CD14-positive monocyte (primary cell): ENCODE data around the gene C2orf80. TPM values are rescaled to one million over a fixed set of nuclear protein-coding genes. Genes with fewer than 3 reads are reported as not detected.

Source experiments
- DNase-seq, 3 donors: peaks; one replicate each; pipeline ENCODE4 v3.0.0-alpha.2; 2011 to 2022
- H2AFZ ChIP-seq: 2 replicates; pipeline ENCODE4 v1.6.0; 2012; ENCODE audit warnings: mild to moderate bottlenecking, low read depth, low read length, inconsistent platforms; ENCODE audit not compliant: insufficient read depth, poor library complexity, severe bottlenecking
- H3K27ac ChIP-seq, 2 donors: 1 replicate in 1 of 2; 2 replicates in 1 of 2; pipeline ENCODE4 v1.5.1; 2012 to 2013; ENCODE audit warnings: low read length in 2 of 2, control low read depth in 1 of 2, inconsistent platforms in 1 of 2, low read depth in 1 of 2, mild to moderate bottlenecking in 1 of 2
- H3K27me3 ChIP-seq, 2 donors: one replicate each; pipeline versions ENCODE4 v1.6.0 to v1.6.1; 2011 to 2013; ENCODE audit warnings: low read length in 2 of 2; ENCODE audit not compliant: control insufficient read depth in 2 of 2, insufficient read depth in 2 of 2
- H3K36me3 ChIP-seq, 2 donors: replicated peaks in 1 of 2; 1 replicate in 1 of 2; 2 replicates in 1 of 2; pipeline versions ENCODE4 v1.5.1 to v1.6.1; 2012 to 2013; ENCODE audit warnings: low read length in 2 of 2, control low read depth in 1 of 2, inconsistent platforms in 1 of 2, mild to moderate bottlenecking in 1 of 2; ENCODE audit not compliant: insufficient read depth in 2 of 2, control insufficient read depth in 1 of 2
- H3K4me1 ChIP-seq, 2 donors: 1 replicate in 1 of 2; 2 replicates in 1 of 2; pipeline versions ENCODE4 v1.5.1 to v1.6.1; 2012 to 2013; ENCODE audit warnings: low read length in 2 of 2, control low read depth in 1 of 2, inconsistent platforms in 1 of 2, mild to moderate bottlenecking in 1 of 2, moderate library complexity in 1 of 2; ENCODE audit not compliant: insufficient read depth in 2 of 2, control insufficient read depth in 1 of 2
- H3K4me2 ChIP-seq: replicated peaks from 2 replicates; pipeline ENCODE3; 2012; ENCODE audit warnings: low read length, moderate library complexity, mild to moderate bottlenecking; ENCODE audit not compliant: poor library complexity, severe bottlenecking; ENCODE audit errors: extremely low read depth
- H3K4me3 ChIP-seq, 3 experiments: fragments of 200-600 bp in 1 of 3; sonication (generic) in 1 of 3; replicated peaks in 1 of 3; 1 replicate in 2 of 3; 2 replicates in 1 of 3; pipeline ENCODE4 v1.5.1; 2011 to 2013; ENCODE audit warnings: low read length in 3 of 3, mild to moderate bottlenecking in 3 of 3, control low read depth in 2 of 3, low read depth in 2 of 3, inconsistent platforms in 1 of 3, moderate library complexity in 1 of 3
- H3K79me2 ChIP-seq: 2 replicates; pipeline ENCODE4 v1.6.0; 2012; ENCODE audit warnings: mild to moderate bottlenecking, control low read depth, inconsistent platforms, low read length, moderate library complexity; ENCODE audit not compliant: insufficient read depth
- H3K9ac ChIP-seq: 2 replicates; pipeline ENCODE4 v1.6.0; 2017; ENCODE audit warnings: low read length, mild to moderate bottlenecking; ENCODE audit not compliant: insufficient read depth, poor library complexity, severe bottlenecking
- H3K9me3 ChIP-seq, 2 donors: replicated peaks in 1 of 2; 1 replicate in 1 of 2; 2 replicates in 1 of 2; pipeline versions ENCODE4 v1.5.1 to v1.6.1; 2012 to 2013; ENCODE audit warnings: low read length in 2 of 2, control low read depth in 1 of 2; ENCODE audit not compliant: control insufficient read depth in 1 of 2, insufficient read depth in 1 of 2
- H4K20me1 ChIP-seq: 2 replicates; pipeline ENCODE4 v1.6.0; 2012; ENCODE audit warnings: mild to moderate bottlenecking, low read length, control low read depth, moderate library complexity; ENCODE audit not compliant: insufficient read depth
- H3K27ac Mint-ChIP-seq, 7 donors: one replicate each; pipeline ENCODE4 v1.8.0; 2020; ENCODE audit warnings: mild to moderate bottlenecking in 7 of 7, mixed read lengths in 7 of 7, moderate library complexity in 6 of 7, inconsistent platforms in 2 of 7
- H3K27me3 Mint-ChIP-seq, 3 donors: one replicate each; pipeline ENCODE4 v1.8.0; 2021 to 2022; ENCODE audit warnings: low read depth in 3 of 3, mild to moderate bottlenecking in 3 of 3, mixed read lengths in 3 of 3, moderate library complexity in 3 of 3, inconsistent platforms in 1 of 3
- H3K36me3 Mint-ChIP-seq, 2 donors: one replicate each; pipeline ENCODE4 v1.8.0; 2020; ENCODE audit warnings: mixed read lengths in 2 of 2, inconsistent platforms in 1 of 2, mild to moderate bottlenecking in 1 of 2
- H3K4me1 Mint-ChIP-seq: one replicate; pipeline ENCODE4 v1.8.0; 2020; ENCODE audit warnings: mild to moderate bottlenecking, mixed read lengths
- H3K4me3 Mint-ChIP-seq, 2 donors: one replicate each; pipeline ENCODE4 v1.8.0; 2020; ENCODE audit warnings: mild to moderate bottlenecking in 2 of 2, mixed read lengths in 2 of 2, moderate library complexity in 1 of 2
- H3K9me3 Mint-ChIP-seq, 7 donors: one replicate each; pipeline ENCODE4 v1.8.0; 2020 to 2022; ENCODE audit warnings: mixed read lengths in 7 of 7, mild to moderate bottlenecking in 6 of 7, moderate library complexity in 6 of 7, inconsistent platforms in 2 of 7
- WGBS: methylation state at CpG from one replicate; pipeline ENCODE4 v1.1.5; 2013; ENCODE audit warnings: missing lambda C conversion rate; ENCODE audit not compliant: insufficient coverage; 5-methylcytosine and 5-hydroxymethylcytosine counted together
- intact Hi-C, 2 donors: fragments of 100-400 bp; cut with micrococcal nuclease; formaldehyde crosslinking; loops; one replicate each; pipeline versions ENCODE4 v1.15.0 to v1.15.1; 2023
- polyA plus RNA-seq, 3 donors: library from polyadenylated mRNA; depleted of rRNA in 1 of 3; unstranded in 2 of 3; stranded (reverse) in 1 of 3; fragments of 300-500 nt in 2 of 3; fragments of >200 nt in 1 of 3; fragmentation: Illumina TruSeq in 2 of 3; gene quantifications; 1 replicate in 2 of 3; 2 replicates in 1 of 3; pipeline ENCODE4 v1.2.3, GENCODE V29; 2012 to 2021
- TF ChIP-seq, protein P1 (sequence below): fragments of 200-600 bp; IDR thresholded peaks from one replicate; pipeline ENCODE4 v1.8.0; 2022; ENCODE audit warnings: antibody characterized with exemption, mild to moderate bottlenecking

Gene C2orf80
- polyA plus RNA-seq, 3 donors: not detected

DNA sequence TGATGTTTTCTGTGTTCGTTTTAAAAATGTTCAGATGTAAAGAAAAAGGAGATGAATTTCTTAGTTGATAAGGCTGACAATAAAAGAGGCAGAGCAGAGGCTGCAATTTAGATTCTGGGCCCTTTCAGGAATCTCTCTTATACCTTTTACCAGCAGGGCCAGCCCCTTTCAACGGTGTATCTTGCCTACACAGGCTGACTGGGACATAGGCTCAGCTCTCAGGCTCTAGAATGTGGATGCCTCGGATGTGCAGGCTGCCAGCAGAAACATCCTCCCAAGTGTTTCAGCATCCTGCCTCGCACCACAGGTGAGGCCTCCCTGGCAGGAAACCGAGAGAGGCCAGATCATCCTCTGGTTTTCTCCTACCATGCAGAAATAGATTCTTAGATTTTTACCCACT is 3.4 kb downstream of the C2orf80 start:
- H2AFZ ChIP-seq: no peak overlapping the region
- H3K9ac ChIP-seq: no peak overlapping the region
- H3K27me3 ChIP-seq: no peaks in the 10 kb centered on the region
- no peaks in the 10 kb centered on the region for H3K9me3 ChIP-seq
- no peak overlapping the region for H3K4me3 Mint-ChIP-seq
- H3K4me1 ChIP-seq: peaks cover 12 to 13% of the 10 kb centered on the region in 2 donors
- no peak overlapping the region for H3K4me3 ChIP-seq
- no peak overlapping the region for H3K27ac ChIP-seq
- H3K36me3 Mint-ChIP-seq: no peaks in the 10 kb centered on the region
- H3K27me3 Mint-ChIP-seq: peaks cover 0 to 4% (median 0%) of the 10 kb centered on the region in 3 donors
- TF ChIP-seq, protein P1, sequence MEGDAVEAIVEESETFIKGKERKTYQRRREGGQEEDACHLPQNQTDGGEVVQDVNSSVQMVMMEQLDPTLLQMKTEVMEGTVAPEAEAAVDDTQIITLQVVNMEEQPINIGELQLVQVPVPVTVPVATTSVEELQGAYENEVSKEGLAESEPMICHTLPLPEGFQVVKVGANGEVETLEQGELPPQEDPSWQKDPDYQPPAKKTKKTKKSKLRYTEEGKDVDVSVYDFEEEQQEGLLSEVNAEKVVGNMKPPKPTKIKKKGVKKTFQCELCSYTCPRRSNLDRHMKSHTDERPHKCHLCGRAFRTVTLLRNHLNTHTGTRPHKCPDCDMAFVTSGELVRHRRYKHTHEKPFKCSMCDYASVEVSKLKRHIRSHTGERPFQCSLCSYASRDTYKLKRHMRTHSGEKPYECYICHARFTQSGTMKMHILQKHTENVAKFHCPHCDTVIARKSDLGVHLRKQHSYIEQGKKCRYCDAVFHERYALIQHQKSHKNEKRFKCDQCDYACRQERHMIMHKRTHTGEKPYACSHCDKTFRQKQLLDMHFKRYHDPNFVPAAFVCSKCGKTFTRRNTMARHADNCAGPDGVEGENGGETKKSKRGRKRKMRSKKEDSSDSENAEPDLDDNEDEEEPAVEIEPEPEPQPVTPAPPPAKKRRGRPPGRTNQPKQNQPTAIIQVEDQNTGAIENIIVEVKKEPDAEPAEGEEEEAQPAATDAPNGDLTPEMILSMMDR: no peak
- no peak for DNase-seq
- H4K20me1 ChIP-seq: no peaks in the 10 kb centered on the region
- peaks cover 19% of the 10 kb centered on the region for H3K4me1 Mint-ChIP-seq
- no peaks in the 10 kb centered on the region for H3K9me3 Mint-ChIP-seq
- no peaks in the 10 kb centered on the region for H3K36me3 ChIP-seq
- WGBS: 61% methylated on average over 4 of the region's 5 CpGs
- H3K4me2 ChIP-seq: no peak overlapping the region
- intact Hi-C loops: no loop called here
- H3K27ac Mint-ChIP-seq: no peak overlapping the region
- no peaks in the 10 kb centered on the region for H3K79me2 ChIP-seq

DNA sequence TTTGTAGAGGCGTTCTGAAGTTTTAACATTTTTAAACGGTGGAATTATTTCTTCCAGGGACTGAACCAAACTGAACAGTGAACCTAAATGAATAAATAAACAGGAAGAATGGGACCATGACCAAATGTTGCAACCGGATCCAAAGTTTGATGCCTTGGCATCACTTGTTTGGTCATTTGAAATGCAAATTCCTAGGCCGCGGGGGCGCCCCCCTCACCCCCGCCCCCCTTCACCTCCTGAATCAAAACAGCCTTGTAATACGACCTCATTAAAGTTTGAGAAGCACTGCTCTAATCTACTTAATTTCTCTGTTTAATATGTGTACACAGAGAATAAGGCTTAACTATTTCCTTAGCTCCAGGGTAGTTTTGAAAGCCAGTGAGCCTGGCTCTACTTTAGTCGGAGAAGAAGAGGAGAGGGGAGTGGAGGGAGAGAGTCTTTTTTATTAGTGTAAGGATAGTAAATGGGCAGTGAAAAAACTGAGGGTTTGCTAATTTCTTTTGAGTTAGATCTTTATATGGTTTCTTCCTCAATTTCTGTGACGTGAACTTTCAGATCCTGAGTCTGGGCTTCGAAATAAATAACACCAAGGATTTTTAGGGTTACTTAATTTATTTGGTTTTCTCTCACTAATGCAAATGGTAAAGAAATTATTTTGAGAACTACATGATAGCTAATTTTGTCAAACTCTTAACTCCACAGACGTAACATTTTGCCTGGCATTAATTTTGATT is 5.7 kb downstream of the C2orf80 start:
- peak in 1 of 3 donors; percentile 19 for DNase-seq
- Histone ChIP-seq H4K20me1 (no peaks in the 10 kb centered on the region), H3K79me2 (no peaks in the 10 kb centered on the region), H3K27ac (no peak overlapping the region), H3K4me2 (peak overlapping the region; percentile 24), H3K9ac (no peak overlapping the region), H3K4me3 (peak overlapping the region in 1 of 3 experiments; percentile 26), H2AFZ (peak overlapping the region; percentile 36), H3K36me3 (no peaks in the 10 kb centered on the region), H3K4me1 (peaks cover 12 to 13% of the 10 kb centered on the region in 2 donors), H3K27me3 (no peaks in the 10 kb centered on the region), H3K9me3 (no peaks in the 10 kb centered on the region)
- H3K27ac Mint-ChIP-seq: peak overlapping the region in 2 of 7 donors; percentile 60 to 66
- 44% methylated on average over 2 of the region's 12 CpGs for WGBS
- intact Hi-C loops: no loop called here
- peaks cover 0 to 4% (median 0%) of the 10 kb centered on the region in 3 donors for H3K27me3 Mint-ChIP-seq
- H3K9me3 Mint-ChIP-seq: no peaks in the 10 kb centered on the region
- H3K36me3 Mint-ChIP-seq: no peaks in the 10 kb centered on the region
- peaks cover 19% of the 10 kb centered on the region for H3K4me1 Mint-ChIP-seq
- H3K4me3 Mint-ChIP-seq: peak overlapping the region in 1 of 2 donors; percentile 68
- TF ChIP-seq, protein P1: no peak
